CD4-positive, alpha-beta T cell (primary cell): Measurements from ENCODE around the gene GYG2. TPM values are rescaled to one million over a fixed set of nuclear protein-coding genes. Genes with fewer than 3 reads are reported as not detected.

Experiments
- ATAC-seq: fragments of 200-7000 bp; cut with Tn5 transposase; one replicate; pipeline ENCODE4 v1.10.0; 2022; ENCODE audit warnings: mild to moderate bottlenecking; ENCODE audit not compliant: poor library complexity
- CTCF ChIA-PET: fragments of 350-600 bp; sonication (Branson Sonifier 250); formaldehyde crosslinking; loops from one replicate; lab custom pipeline; 2021; ENCODE audit warnings: antibody characterized with exemption, inconsistent platforms; lab: Charles Lee
- POLR2A ChIA-PET: fragments of 350-600 bp; sonication (Branson Sonifier 250); formaldehyde crosslinking; loops from one replicate; lab custom pipeline; 2021; ENCODE audit warnings: antibody characterized with exemption, inconsistent platforms; lab: Charles Lee
- DNase-seq, 14 experiments: peaks; one replicate each; pipeline ENCODE4 v3.0.0-alpha.2; 2013 to 2020; ENCODE audit warnings: mixed read lengths in 2 of 14
- H3K27ac ChIP-seq, 2 donors: one replicate each; pipeline versions ENCODE4 v1.5.1 to v1.7.0; 2013; ENCODE audit warnings: low read length in 2 of 2, low read depth in 1 of 2, mild to moderate bottlenecking in 1 of 2
- H3K27me3 ChIP-seq, 2 experiments: 1 replicate in 1 of 2; 2 replicates in 1 of 2; pipeline versions ENCODE4 v1.6.1 to v1.7.0; 2013; ENCODE audit warnings: low read length in 2 of 2, control low read depth in 1 of 2, mild to moderate bottlenecking in 1 of 2, moderate library complexity in 1 of 2; ENCODE audit not compliant: insufficient read depth in 2 of 2, control insufficient read depth in 1 of 2
- H3K36me3 ChIP-seq: one replicate; pipeline ENCODE4 v1.6.1; 2013; ENCODE audit warnings: low read length, control low read depth; ENCODE audit not compliant: insufficient read depth
- H3K4me1 ChIP-seq: one replicate; pipeline ENCODE4 v1.6.1; 2013; ENCODE audit warnings: low read length, control low read depth; ENCODE audit not compliant: insufficient read depth
- H3K4me3 ChIP-seq: one replicate; pipeline ENCODE4 v1.5.1; 2013; ENCODE audit warnings: mild to moderate bottlenecking, low read length, moderate library complexity
- H3K9me3 ChIP-seq, 2 experiments: 1 replicate in 1 of 2; 2 replicates in 1 of 2; pipeline versions ENCODE4 v1.6.1 to v1.7.0; 2013; ENCODE audit warnings: low read length in 2 of 2, mild to moderate bottlenecking in 2 of 2, control low read depth in 1 of 2, moderate library complexity in 1 of 2; ENCODE audit not compliant: control insufficient read depth in 1 of 2, insufficient read depth in 1 of 2
- H3K27ac Mint-ChIP-seq: one replicate; pipeline ENCODE4 v1.8.0; 2020; ENCODE audit warnings: mixed read lengths
- H3K27me3 Mint-ChIP-seq: one replicate; pipeline ENCODE4 v1.8.0; 2021; ENCODE audit warnings: mixed read lengths
- H3K36me3 Mint-ChIP-seq: one replicate; pipeline ENCODE4 v1.8.0; 2021; ENCODE audit warnings: low read depth, mixed read lengths
- H3K4me1 Mint-ChIP-seq: one replicate; pipeline ENCODE4 v1.8.0; 2021; ENCODE audit warnings: low read depth, mixed read lengths
- H3K4me3 Mint-ChIP-seq: one replicate; pipeline ENCODE4 v1.8.0; 2020; ENCODE audit warnings: mild to moderate bottlenecking, mixed read lengths
- H3K9me3 Mint-ChIP-seq: one replicate; pipeline ENCODE4 v1.8.0; 2020; ENCODE audit warnings: mixed read lengths
- CTCF ChIP-seq: fragments of 200-600 bp; IDR thresholded peaks from one replicate; pipeline ENCODE4 v1.8.0; 2022; ENCODE audit warnings: antibody characterized with exemption, mild to moderate bottlenecking
- intact Hi-C, 2 experiments: fragments of 100-400 bp; cut with DNase I in 1 of 2; cut with micrococcal nuclease in 1 of 2; formaldehyde crosslinking; loops; one replicate each; pipeline versions ENCODE4 v1.15.1 to v1.9.0; 2023 to 2025; cut with DNase I, micrococcal nuclease
- total RNA-seq, 174 experiments: library from RNA in 2 of 174; stranded (reverse) in 2 of 174; gene quantifications; one replicate each; pipeline ENCODE4 v1.2.3 and lab custom pipeline; 2021 to 2026

The GYG2 gene
- total RNA-seq, 2 experiments from 2014 or later = not detected

- H3K9me3 Mint-ChIP-seq = no peaks in the 10 kb centered on the region
- H3K4me1 Mint-ChIP-seq = no peaks in the 10 kb centered on the region
- intact Hi-C loops = no loop called here
- Histone ChIP-seq H3K4me3 (no peak overlapping the region), H3K27me3 (no peaks in the 10 kb centered on the region), H3K36me3 (no peaks in the 10 kb centered on the region), H3K9me3 (no peaks in the 10 kb centered on the region), H3K4me1 (no peaks in the 10 kb centered on the region), H3K27ac (no peak overlapping the region)
- H3K36me3 Mint-ChIP-seq = no peaks in the 10 kb centered on the region
- ChIA-PET POLR2A (interaction anchor here (0.8 kb wide), 1 partner anchor 159 kb away, joined by 3 read pairs; no protein-coding TSS in a partner anchor), CTCF (interaction anchor here (0.7 kb wide), 1 partner anchor 23 kb away, joined by 6 read pairs; no protein-coding TSS in a partner anchor)
- H3K27ac Mint-ChIP-seq = no peak overlapping the region
- TF ChIP-seq CTCF = peak; percentile 18
- ATAC-seq (no peak), DNase-seq (no peak)
- peaks cover 4% of the 10 kb centered on the region for H3K27me3 Mint-ChIP-seq
- no peak overlapping the region for H3K4me3 Mint-ChIP-seq
These were observed 47.2 kb downstream of the GYG2 start for GRCh38 chrX:2875798-2876399.

GRCh38 chrX:2878563-2878962, 49.8 kb downstream of the GYG2 start:
- TF ChIP-seq CTCF = no peak
- no peaks in the 10 kb centered on the region for H3K4me1 Mint-ChIP-seq

GRCh38 chrX:2879670-2880069, 50.9 kb downstream of the GYG2 start:
- ATAC-seq = no peak

More at GRCh38 chrX:2878563-2878962, 49.8 kb downstream of the GYG2 start:
- Histone ChIP-seq H3K4me1 (no peaks in the 10 kb centered on the region), H3K4me3 (no peak overlapping the region), H3K27ac (no peak overlapping the region), H3K9me3 (no peaks in the 10 kb centered on the region), H3K36me3 (no peaks in the 10 kb centered on the region), H3K27me3 (no peaks in the 10 kb centered on the region)
- Mint-ChIP-seq H3K9me3 (no peaks in the 10 kb centered on the region), H3K4me3 (no peak overlapping the region), H3K27me3 (peaks cover 7% of the 10 kb centered on the region), H3K36me3 (no peaks in the 10 kb centered on the region), H3K27ac (no peak overlapping the region)
- CTCF ChIA-PET = no interaction called here
- POLR2A ChIA-PET = no interaction called here
- no peak for DNase-seq
- intact Hi-C loops = no loop called here
- ATAC-seq = no peak

More at GRCh38 chrX:2879670-2880069, 50.9 kb downstream of the GYG2 start:
- H3K9me3 ChIP-seq = no peaks in the 10 kb centered on the region
- DNase-seq = no peak
- no peak overlapping the region for H3K4me3 Mint-ChIP-seq
- no peak for TF ChIP-seq CTCF
- H3K36me3 Mint-ChIP-seq = no peaks in the 10 kb centered on the region
- ChIA-PET POLR2A (no interaction called here), CTCF (no interaction called here)
- H3K9me3 Mint-ChIP-seq = no peaks in the 10 kb centered on the region
- intact Hi-C loops = no loop called here
- H3K4me1 Mint-ChIP-seq = no peaks in the 10 kb centered on the region
- H3K4me3 ChIP-seq = no peak overlapping the region
- H3K27me3 Mint-ChIP-seq = peaks cover 6% of the 10 kb centered on the region
- H3K27ac ChIP-seq = no peak overlapping the region
- no peak overlapping the region for H3K27ac Mint-ChIP-seq
- no peaks in the 10 kb centered on the region for H3K27me3 ChIP-seq
- H3K36me3 ChIP-seq = no peaks in the 10 kb centered on the region
- H3K4me1 ChIP-seq = no peaks in the 10 kb centered on the region
